Neural progenitor cell (in vitro differentiated cells): Measurements from ENCODE around the gene FAM216B. TPM values are rescaled to one million over a fixed set of nuclear protein-coding genes. Genes with fewer than 3 reads are reported as not detected.
"Not testable (repeated sequence)": the region's sequence is repeated elsewhere in the genome, so short reads cannot be mapped to it uniquely, and the experiment has no call there.

Experiments used
- DNase-seq: peaks from one replicate; pipeline ENCODE4 v3.0.0-alpha.2; 2016; ENCODE audit warnings: low spot score
- H2AFZ ChIP-seq: fragments of 200-600 bp; sonication (generic); replicated peaks from 2 replicates; pipeline ENCODE4 v1.6.1; 2016; ENCODE audit warnings: antibody characterized with exemption
- H3F3A ChIP-seq: fragments of 200-600 bp; sonication (generic); 2 replicates; pipeline ENCODE4 v1.6.1; 2016; ENCODE audit warnings: antibody characterized with exemption, low read depth
- H3K27ac ChIP-seq: fragments of 200-600 bp; sonication (generic); 2 replicates; pipeline ENCODE4 v1.5.1; 2016; ENCODE audit warnings: mild to moderate bottlenecking
- H3K27me3 ChIP-seq: fragments of 200-600 bp; sonication (generic); 2 replicates; pipeline ENCODE4 v1.6.1; 2016; ENCODE audit warnings: mild to moderate bottlenecking, moderate library complexity
- H3K36me3 ChIP-seq: fragments of 200-600 bp; sonication (generic); 2 replicates; pipeline ENCODE4 v1.5.1; 2016
- H3K4me1 ChIP-seq: fragments of 200-600 bp; sonication (generic); 2 replicates; pipeline ENCODE4 v1.6.1; 2016; ENCODE audit warnings: mixed run types
- H3K4me2 ChIP-seq: fragments of 200-600 bp; sonication (generic); 2 replicates; pipeline ENCODE4 v1.6.1; 2016
- H3K4me3 ChIP-seq: fragments of 200-600 bp; sonication (generic); 2 replicates; pipeline ENCODE4 v1.5.1; 2016
- H3K79me2 ChIP-seq: fragments of 200-600 bp; sonication (generic); 2 replicates; pipeline ENCODE4 v1.6.1; 2016; ENCODE audit warnings: low read depth
- H3K9ac ChIP-seq: fragments of 200-600 bp; sonication (generic); 2 replicates; pipeline ENCODE4 v1.6.1; 2016
- H3K9me3 ChIP-seq: fragments of 200-600 bp; sonication (generic); 2 replicates; pipeline ENCODE4 v1.5.1; 2016; ENCODE audit warnings: low read depth
- H4K20me1 ChIP-seq: fragments of 200-600 bp; sonication (generic); 2 replicates; pipeline ENCODE4 v1.6.1; 2016; ENCODE audit warnings: low read depth
- H3K27ac Mint-ChIP-seq: 3 replicates; pipeline ENCODE4 v1.8.0; 2021; ENCODE audit warnings: mixed read lengths
- H3K27me3 Mint-ChIP-seq: 2 replicates; pipeline ENCODE4 v1.8.0; 2022; ENCODE audit warnings: low read depth, mild to moderate bottlenecking, inconsistent platforms, moderate library complexity, mixed read lengths; ENCODE audit not compliant: insufficient read depth
- H3K36me3 Mint-ChIP-seq: 3 replicates; pipeline ENCODE4 v1.8.0; 2021; ENCODE audit warnings: mixed read lengths
- H3K4me1 Mint-ChIP-seq: 3 replicates; pipeline ENCODE4 v1.8.0; 2021; ENCODE audit warnings: mixed read lengths
- H3K4me3 Mint-ChIP-seq: 3 replicates; pipeline ENCODE4 v1.8.0; 2021; ENCODE audit warnings: mild to moderate bottlenecking, moderate library complexity, mixed read lengths
- H3K9me3 Mint-ChIP-seq: 3 replicates; pipeline ENCODE4 v1.8.0; 2020; ENCODE audit warnings: mixed read lengths
- CTCF ChIP-seq: fragments of 200-600 bp; sonication (generic); IDR thresholded peaks from 2 replicates; pipeline ENCODE4 v1.5.1; 2017; ENCODE audit warnings: antibody characterized with exemption, mild to moderate bottlenecking
- EZH2 ChIP-seq: fragments of 200-600 bp; sonication (generic); IDR thresholded peaks from 2 replicates; pipeline ENCODE4 v1.6.1; 2017; ENCODE audit warnings: antibody characterized with exemption, mild to moderate bottlenecking, moderate library complexity
- EZH2phosphoT487 ChIP-seq: fragments of 200-600 bp; sonication (generic); IDR thresholded peaks from 2 replicates; pipeline ENCODE4 v1.6.1; 2017; ENCODE audit warnings: antibody characterized with exemption
- total RNA-seq: library from RNA; depleted of rRNA; stranded (reverse); fragments of >200 nt; gene quantifications from 2 replicates; pipeline ENCODE4 v1.2.3, GENCODE V29; 2015; ENCODE audit warnings: low replicate concordance

FAM216B gene
- total RNA-seq, 1 donor from 2014 or later, result not detected

DNA sequence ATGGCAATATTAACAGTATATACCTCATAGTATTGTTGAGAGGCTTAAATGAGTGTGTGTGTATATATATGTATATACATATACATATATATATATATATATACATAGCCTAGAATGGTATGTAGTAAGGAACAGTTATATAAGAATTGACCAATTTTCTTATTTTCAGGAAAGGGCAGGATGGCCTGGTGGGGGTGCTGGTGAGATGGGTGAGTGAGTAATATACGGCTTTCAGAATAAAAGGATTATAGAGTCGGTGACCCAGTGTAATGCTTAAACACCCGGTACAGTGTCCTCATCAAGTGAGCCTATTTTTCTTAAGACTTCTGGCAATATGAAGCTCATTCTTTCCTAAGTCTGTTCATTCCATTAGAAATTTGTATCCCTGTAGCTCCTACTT, 11.7 kb upstream of the FAM216B start:
- no peak overlapping the region for H3K27ac Mint-ChIP-seq
- no peak overlapping the region for H3K27ac ChIP-seq
- H3K4me3 ChIP-seq, result no peak overlapping the region
- no peaks in the 10 kb centered on the region for H4K20me1 ChIP-seq
- H3K27me3 ChIP-seq, result no peaks in the 10 kb centered on the region
- H3K4me3 Mint-ChIP-seq, result no peak overlapping the region
- no peak overlapping the region for H3K9ac ChIP-seq
- no peaks in the 10 kb centered on the region for H3K9me3 ChIP-seq
- no peaks in the 10 kb centered on the region for H3K4me1 ChIP-seq
- DNase-seq, result no peak
- H3K4me2 ChIP-seq, result no peak overlapping the region
- H3K9me3 Mint-ChIP-seq, result peaks cover 8% of the 10 kb centered on the region
- H3K36me3 ChIP-seq, result no peaks in the 10 kb centered on the region
- no peaks in the 10 kb centered on the region for H3K27me3 Mint-ChIP-seq
- H3K4me1 Mint-ChIP-seq, result no peaks in the 10 kb centered on the region
- TF ChIP-seq EZH2phosphoT487 (no peak), CTCF (no peak), EZH2 (no peak)
- no peak overlapping the region for H2AFZ ChIP-seq
- no peaks in the 10 kb centered on the region for H3K79me2 ChIP-seq
- H3K36me3 Mint-ChIP-seq, result no peaks in the 10 kb centered on the region
- H3F3A ChIP-seq, result no peaks in the 10 kb centered on the region

GRCh38 chr13:42776558-42776957, 4.8 kb upstream of the FAM216B start:
- H4K20me1 ChIP-seq, H3K4me3 ChIP-seq, H3K27me3 ChIP-seq, H3F3A ChIP-seq, H3K27ac Mint-ChIP-seq, DNase-seq, H3K4me3 Mint-ChIP-seq, H3K4me2 ChIP-seq, H3K36me3 Mint-ChIP-seq, H3K27ac ChIP-seq, H3K79me2 ChIP-seq, H3K4me1 ChIP-seq, H3K27me3 Mint-ChIP-seq, H3K36me3 ChIP-seq, H3K9me3 ChIP-seq, H3K4me1 Mint-ChIP-seq, H3K9ac ChIP-seq: not testable (repeated sequence)
- peaks cover 16% of the 10 kb centered on the region for H3K9me3 Mint-ChIP-seq
- peak overlapping the region; percentile 34 for H2AFZ ChIP-seq

DNA sequence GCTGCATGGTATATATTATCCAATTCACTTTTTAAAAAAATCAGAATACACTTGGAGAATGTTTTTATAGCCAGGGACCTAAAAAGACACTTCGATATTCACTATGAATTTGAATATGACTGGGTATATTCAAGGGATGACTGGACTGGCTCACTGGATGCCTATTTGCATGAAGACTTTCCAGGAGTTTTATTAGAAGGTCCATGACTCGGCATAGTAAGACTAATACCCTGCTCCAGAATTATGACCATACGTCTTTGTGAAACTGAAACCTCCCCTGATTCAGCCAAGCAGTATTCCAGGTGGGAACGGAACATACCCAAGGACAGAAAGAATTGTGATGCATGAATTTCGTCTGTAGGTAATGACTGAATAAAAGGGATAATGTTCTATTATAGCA, 3.9 kb upstream of the FAM216B start:
- no peaks in the 10 kb centered on the region for H3K36me3 ChIP-seq
- H3K27me3 Mint-ChIP-seq, result no peaks in the 10 kb centered on the region

DNA sequence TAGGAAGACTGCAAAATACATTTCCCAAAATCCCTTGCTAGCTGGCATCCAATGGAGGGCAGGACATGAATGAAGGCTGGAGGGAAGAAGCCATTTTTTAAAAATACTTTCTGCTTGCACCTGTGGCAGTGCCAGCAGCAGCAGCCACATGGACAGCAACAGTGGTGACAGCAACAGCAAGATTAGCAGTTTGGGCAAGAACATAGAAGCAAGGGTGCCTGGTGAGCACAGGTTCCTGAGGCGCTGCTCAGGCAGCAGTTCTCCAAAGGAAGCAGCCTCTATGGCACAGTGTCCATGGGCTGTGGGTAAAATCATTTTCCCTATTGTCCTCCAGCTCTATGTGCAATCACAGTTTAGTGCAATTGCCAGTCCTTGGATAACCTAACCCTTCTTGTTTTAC, 1.3 kb upstream of the FAM216B start:
- no peak for TF ChIP-seq EZH2
- TF ChIP-seq CTCF, result no peak
- TF ChIP-seq EZH2phosphoT487, result no peak
- no peaks in the 10 kb centered on the region for H3F3A ChIP-seq
- no peak overlapping the region for H3K27ac ChIP-seq
- no peaks in the 10 kb centered on the region for H3K27me3 ChIP-seq
- no peak overlapping the region for H3K4me2 ChIP-seq
- no peaks in the 10 kb centered on the region for H4K20me1 ChIP-seq
- no peak overlapping the region for H3K27ac Mint-ChIP-seq
- H3K79me2 ChIP-seq, result no peaks in the 10 kb centered on the region
- no peaks in the 10 kb centered on the region for H3K4me1 ChIP-seq
- peaks cover 6% of the 10 kb centered on the region for H3K9me3 Mint-ChIP-seq
- no peak overlapping the region for H3K9ac ChIP-seq
- H2AFZ ChIP-seq, result no peak overlapping the region
- no peak for DNase-seq
- H3K4me3 Mint-ChIP-seq, result no peak overlapping the region
- no peak overlapping the region for H3K4me3 ChIP-seq
- no peaks in the 10 kb centered on the region for H3K36me3 ChIP-seq
- H3K27me3 Mint-ChIP-seq, result no peaks in the 10 kb centered on the region
- no peaks in the 10 kb centered on the region for H3K4me1 Mint-ChIP-seq
- no peaks in the 10 kb centered on the region for H3K36me3 Mint-ChIP-seq
- H3K9me3 ChIP-seq, result no peaks in the 10 kb centered on the region

More for the DNA sequence above, 3.9 kb upstream of the FAM216B start:
- H3K9me3 Mint-ChIP-seq, result peaks cover 16% of the 10 kb centered on the region
- Histone ChIP-seq H3K27me3 (no peaks in the 10 kb centered on the region), H3K9ac (no peak overlapping the region), H3F3A (no peaks in the 10 kb centered on the region), H4K20me1 (no peaks in the 10 kb centered on the region), H3K27ac (no peak overlapping the region), H3K79me2 (no peaks in the 10 kb centered on the region), H3K9me3 (no peaks in the 10 kb centered on the region), H2AFZ (no peak overlapping the region), H3K4me3 (no peak overlapping the region), H3K4me1 (no peaks in the 10 kb centered on the region), H3K4me2 (no peak overlapping the region)
- no peaks in the 10 kb centered on the region for H3K4me1 Mint-ChIP-seq
- H3K27ac Mint-ChIP-seq, result no peak overlapping the region
- no peak overlapping the region for H3K4me3 Mint-ChIP-seq
- DNase-seq, result no peak
- TF ChIP-seq CTCF (no peak), EZH2phosphoT487 (no peak), EZH2 (no peak)
- no peaks in the 10 kb centered on the region for H3K36me3 Mint-ChIP-seq
